PFSK-1 (cell line): ENCODE data around the gene KLF7.

ENCODE experiments used
- FOXP2 ChIP-seq: optimal IDR thresholded peaks from 2 replicates; pipeline ENCODE3; 2011; ENCODE audit warnings: borderline replicate concordance, control low read depth, inconsistent platforms; ENCODE audit not compliant: insufficient read depth; ENCODE audit errors: extremely low read length, extremely low read depth
- POLR2AphosphoS5 ChIP-seq: IDR thresholded peaks from 2 replicates; pipeline ENCODE4 v1.6.1; 2012; ENCODE audit warnings: low read depth, mild to moderate bottlenecking, control low read depth, low read length, moderate library complexity
- SIN3A ChIP-seq: IDR thresholded peaks from 2 replicates; pipeline ENCODE4 v1.6.1; 2012; ENCODE audit warnings: mild to moderate bottlenecking, low read length, moderate library complexity, borderline replicate concordance; ENCODE audit not compliant: insufficient read depth
- TAF1 ChIP-seq: IDR thresholded peaks from 2 replicates; pipeline ENCODE4 v1.6.1; 2012; ENCODE audit warnings: low read length, control low read depth, borderline replicate concordance; ENCODE audit not compliant: insufficient read depth
- TF ChIP-seq, protein P1 (sequence below), 2 experiments: IDR thresholded peaks; 2 replicates each; pipeline versions ENCODE4 v1.6.1 to v1.8.0; 2011 to 2012; ENCODE audit warnings: low read depth in 2 of 2, low read length in 2 of 2, control low read depth in 1 of 2, inconsistent platforms in 1 of 2, mild to moderate bottlenecking in 1 of 2, moderate library complexity in 1 of 2; ENCODE audit not compliant: insufficient read depth in 1 of 2

The KLF7 gene

DNA sequence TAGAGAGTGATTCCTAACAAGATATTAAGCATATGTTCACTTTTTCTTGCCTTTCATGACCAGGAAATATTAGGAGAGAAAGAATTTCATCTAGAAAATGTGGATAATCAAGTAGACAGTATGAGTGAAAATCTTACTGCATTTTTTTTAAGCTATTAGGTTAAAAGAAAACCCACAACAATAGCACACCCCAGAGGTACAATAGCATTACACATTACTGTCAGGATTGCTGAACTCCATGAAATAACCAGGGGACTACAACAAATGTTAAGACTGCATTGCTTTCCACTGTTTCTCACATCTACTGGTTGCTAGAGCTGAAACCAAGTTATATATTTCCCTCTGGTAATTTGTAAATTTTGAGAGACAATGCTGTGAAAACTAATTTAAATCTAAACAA is 33.7 kb downstream of the KLF7 start:
- TF ChIP-seq, protein P1, sequence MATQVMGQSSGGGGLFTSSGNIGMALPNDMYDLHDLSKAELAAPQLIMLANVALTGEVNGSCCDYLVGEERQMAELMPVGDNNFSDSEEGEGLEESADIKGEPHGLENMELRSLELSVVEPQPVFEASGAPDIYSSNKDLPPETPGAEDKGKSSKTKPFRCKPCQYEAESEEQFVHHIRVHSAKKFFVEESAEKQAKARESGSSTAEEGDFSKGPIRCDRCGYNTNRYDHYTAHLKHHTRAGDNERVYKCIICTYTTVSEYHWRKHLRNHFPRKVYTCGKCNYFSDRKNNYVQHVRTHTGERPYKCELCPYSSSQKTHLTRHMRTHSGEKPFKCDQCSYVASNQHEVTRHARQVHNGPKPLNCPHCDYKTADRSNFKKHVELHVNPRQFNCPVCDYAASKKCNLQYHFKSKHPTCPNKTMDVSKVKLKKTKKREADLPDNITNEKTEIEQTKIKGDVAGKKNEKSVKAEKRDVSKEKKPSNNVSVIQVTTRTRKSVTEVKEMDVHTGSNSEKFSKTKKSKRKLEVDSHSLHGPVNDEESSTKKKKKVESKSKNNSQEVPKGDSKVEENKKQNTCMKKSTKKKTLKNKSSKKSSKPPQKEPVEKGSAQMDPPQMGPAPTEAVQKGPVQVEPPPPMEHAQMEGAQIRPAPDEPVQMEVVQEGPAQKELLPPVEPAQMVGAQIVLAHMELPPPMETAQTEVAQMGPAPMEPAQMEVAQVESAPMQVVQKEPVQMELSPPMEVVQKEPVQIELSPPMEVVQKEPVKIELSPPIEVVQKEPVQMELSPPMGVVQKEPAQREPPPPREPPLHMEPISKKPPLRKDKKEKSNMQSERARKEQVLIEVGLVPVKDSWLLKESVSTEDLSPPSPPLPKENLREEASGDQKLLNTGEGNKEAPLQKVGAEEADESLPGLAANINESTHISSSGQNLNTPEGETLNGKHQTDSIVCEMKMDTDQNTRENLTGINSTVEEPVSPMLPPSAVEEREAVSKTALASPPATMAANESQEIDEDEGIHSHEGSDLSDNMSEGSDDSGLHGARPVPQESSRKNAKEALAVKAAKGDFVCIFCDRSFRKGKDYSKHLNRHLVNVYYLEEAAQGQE (IDR thresholded peaks at IDR 0.05; ENCODE audit: insufficient read depth in 1 of 2, low read depth in 2 of 2, low read length in 2 of 2) = no peak
- TF ChIP-seq FOXP2 = no peak
- TF ChIP-seq TAF1 = no peak
- no peak for TF ChIP-seq SIN3A
- no peak for TF ChIP-seq POLR2AphosphoS5

DNA sequence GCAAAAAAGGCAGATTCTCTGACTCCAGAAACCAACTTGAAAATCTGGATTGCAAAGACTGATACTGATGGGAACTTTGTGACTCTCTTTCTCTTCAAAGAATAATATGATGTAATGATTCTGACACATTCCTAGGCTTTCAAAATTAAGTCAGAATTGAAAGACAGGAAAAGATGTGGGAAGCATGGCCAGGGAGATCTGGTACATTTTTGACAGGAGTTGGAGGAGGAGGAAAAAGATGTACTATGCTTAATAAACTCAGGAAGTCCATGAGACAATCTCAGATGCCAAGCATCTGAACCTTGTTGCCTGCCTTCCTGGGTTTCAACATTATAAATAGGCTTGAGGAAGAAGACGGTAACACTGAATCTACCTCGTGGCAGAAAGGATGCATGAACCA is 34.2 kb downstream of the KLF7 start:
- TF ChIP-seq, protein P1 (IDR thresholded peaks at IDR 0.05; ENCODE audit: insufficient read depth in 1 of 2, low read depth in 2 of 2, low read length in 2 of 2) = no peak
- no peak for TF ChIP-seq SIN3A
- TF ChIP-seq TAF1 = no peak
- no peak for TF ChIP-seq POLR2AphosphoS5
- TF ChIP-seq FOXP2 = no peak

- no peak for TF ChIP-seq POLR2AphosphoS5
- TF ChIP-seq, protein P1 (IDR thresholded peaks at IDR 0.05; ENCODE audit: insufficient read depth in 1 of 2, low read depth in 2 of 2, low read length in 2 of 2) = no peak
- no peak for TF ChIP-seq FOXP2
- no peak for TF ChIP-seq TAF1
- TF ChIP-seq SIN3A = no peak
These were observed 34.7 kb downstream of the KLF7 start for GRCh38 chr2:207130958-207131521.

- TF ChIP-seq, protein P1 (IDR thresholded peaks at IDR 0.05; ENCODE audit: insufficient read depth in 1 of 2, low read depth in 2 of 2, low read length in 2 of 2) = no peak
- TF ChIP-seq TAF1 = no peak
- TF ChIP-seq SIN3A = no peak
- TF ChIP-seq FOXP2 = no peak
- no peak for TF ChIP-seq POLR2AphosphoS5
These were observed 35.9 kb downstream of the KLF7 start for GRCh38 chr2:207129821-207130220.
